HTR-8/SVneo (cell line): ENCODE results near the gene AGBL3.
"Not testable (repeated sequence)": the region's sequence is repeated elsewhere in the genome, so short reads cannot be mapped to it uniquely, and the experiment has no call there.

Experiments used
- DNase-seq: peaks from one replicate; pipeline ENCODE4 v3.0.0; 2011; ENCODE audit warnings: low spot score, mixed read lengths; ENCODE audit not compliant: insufficient read length
- FAIRE-seq: peaks from 2 replicates; lab custom pipeline; 2011; peaks lifted over from hg19 to GRCh38; lab: Jason Lieb, UNC

AGBL3 gene

DNA sequence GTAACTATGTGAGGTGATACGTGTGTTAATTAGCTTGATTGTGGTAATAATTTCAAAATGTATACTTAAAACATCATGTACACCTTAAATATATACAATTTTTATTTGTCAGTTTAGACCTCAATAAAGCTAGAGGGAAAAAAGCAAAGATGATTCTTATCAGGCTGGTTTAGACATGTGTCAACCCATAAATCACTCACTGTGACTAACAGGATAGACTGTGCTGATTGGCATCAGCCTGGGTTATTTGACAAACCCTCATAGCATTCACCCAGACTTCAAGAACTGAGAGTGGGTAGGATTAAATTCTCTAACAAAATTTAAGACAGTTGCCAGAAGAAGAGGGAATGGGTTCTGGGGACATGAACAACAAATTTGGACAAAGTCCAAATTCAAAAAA, 87.8 kb downstream of the AGBL3 start:
- DNase-seq, result no peak
- no peak for FAIRE-seq

DNA sequence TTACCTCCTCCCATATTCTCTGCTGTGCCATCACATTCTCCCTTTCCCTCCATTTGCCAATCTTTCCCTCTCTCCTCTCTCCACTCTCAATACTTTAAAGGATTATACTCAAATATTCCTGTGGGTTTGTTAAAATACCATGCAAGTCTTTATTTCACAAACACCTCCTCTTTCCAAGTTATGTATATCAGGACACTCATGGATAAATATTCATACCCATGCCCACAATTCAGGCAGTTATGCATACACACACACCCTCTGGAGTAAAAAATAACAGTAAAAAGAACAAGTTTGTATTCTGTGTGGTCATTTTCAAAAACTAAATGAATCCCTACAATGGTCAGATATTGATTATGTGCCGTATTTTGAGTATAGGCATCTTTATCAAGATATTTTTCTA, 88.2 kb downstream of the AGBL3 start:
- DNase-seq, result no peak
- no peak for FAIRE-seq

DNA sequence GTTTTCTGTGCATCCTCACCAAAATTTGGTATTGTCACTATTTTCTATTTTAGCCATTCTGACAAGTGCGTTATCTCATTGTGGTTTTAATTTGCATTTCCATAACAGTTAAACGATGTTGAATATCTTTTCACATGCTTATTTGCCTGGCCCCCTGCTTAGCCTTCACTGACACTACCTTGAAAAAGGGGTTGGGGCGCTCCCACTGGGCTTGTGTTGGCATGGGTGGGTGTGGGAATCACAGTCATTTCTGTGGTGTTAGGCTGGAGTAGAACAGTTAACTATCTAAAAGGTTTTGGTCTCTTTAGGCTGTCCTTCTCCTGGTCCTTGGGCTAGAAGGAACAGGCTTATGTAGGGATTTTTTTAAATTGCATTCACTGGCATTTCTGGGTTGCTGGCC, 89.4 kb downstream of the AGBL3 start:
- DNase-seq, result no peak
- FAIRE-seq, result no peak

DNA sequence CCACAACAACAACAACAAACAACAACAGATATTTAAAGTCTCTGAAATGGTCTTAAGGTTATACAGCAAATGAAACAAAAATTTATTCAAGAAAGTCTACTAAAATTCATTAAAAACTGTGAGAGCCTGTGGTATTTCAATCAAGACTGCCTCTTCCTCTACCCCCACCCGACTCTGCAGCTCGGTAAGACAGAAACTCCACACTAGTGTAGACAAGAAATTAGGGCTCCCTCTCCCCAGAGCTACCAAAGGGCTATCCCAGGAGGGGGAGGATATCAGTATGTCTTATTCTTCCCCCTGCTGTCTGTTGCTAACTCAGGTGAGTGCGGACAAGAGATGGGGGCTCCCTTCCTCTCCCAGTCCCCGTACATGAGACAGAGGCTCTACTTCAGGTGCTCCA, 90.6 kb downstream of the AGBL3 start:
- DNase-seq (no peak), FAIRE-seq (no peak)

DNA sequence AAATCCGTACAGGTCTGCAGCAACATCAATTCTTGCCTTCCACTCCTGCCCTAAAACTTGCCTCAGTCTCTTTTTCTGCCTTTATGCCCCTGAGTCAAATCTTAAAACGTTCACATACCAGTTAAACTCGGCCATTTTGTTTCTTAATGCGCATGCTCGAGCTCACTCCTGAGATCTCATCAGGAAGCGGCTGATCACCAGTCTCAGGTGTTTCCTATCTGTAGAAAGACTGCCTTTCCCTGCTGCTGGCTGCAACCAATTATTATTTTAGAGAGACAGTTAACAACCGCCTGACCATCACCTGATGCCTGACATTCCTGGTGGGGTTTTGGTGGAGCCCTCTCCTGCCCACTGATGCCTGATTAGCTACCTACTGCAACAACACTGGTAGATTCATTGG, 91.3 kb downstream of the AGBL3 start:
- FAIRE-seq (no peak), DNase-seq (no peak)

DNA sequence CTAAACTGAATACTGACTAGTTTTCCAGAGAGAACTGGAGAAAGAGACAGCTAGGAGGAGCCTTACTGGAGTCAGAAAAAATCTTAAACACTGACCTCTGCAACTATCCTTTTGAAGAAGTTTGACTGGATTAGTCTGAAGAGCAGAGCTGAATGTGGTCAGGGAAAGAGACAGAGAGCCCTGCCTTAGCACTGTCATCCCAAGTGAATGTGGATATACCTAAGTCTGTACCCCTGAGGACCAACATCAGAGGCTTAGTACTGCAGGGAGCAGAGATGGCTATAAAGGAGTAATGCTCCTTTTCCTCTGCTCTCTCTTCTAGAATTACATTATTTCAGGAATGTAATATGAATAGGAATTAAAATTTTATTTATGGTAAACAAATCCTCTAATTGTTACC, 91.7 kb downstream of the AGBL3 start:
- DNase-seq (no peak), FAIRE-seq (no peak)

DNA sequence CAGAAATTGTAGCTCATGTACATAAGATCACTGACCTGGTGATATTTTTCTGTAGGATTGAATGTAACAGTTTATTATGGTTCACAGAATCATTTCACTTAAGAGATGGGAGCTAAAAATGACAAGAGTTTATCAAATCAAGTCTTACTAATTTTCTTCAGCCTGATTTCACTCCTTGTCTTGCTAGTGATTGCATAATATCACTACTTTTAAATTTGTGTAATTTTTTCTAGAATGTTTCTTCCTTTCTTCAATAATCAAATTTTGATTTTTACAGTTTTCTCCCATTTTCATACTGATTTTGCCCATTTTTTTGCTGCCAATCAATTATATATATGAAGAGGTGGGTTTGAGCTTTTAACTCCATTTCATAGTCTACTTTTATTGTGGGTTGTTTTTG, 92.8 kb downstream of the AGBL3 start:
- no peak for DNase-seq
- no peak for FAIRE-seq

DNA sequence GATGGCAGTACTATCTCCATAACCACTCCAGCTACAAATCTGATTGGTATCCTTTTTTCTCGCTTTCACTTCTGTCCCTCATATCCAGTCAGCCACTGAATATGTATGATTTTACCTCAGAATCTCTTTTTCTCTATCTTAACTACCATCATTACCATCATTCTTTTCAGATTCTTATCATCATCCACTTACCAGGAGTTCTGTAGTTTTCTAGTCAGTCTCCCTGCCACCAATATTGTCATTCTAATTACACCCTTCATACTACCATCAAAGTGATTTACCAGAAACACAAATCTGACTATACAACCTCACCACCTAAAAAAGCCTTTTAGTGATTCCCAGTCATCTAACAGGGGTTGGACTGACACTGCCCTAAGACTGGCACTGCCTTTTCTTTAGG, 96.7 kb downstream of the AGBL3 start:
- no peak for FAIRE-seq
- no peak for DNase-seq

DNA sequence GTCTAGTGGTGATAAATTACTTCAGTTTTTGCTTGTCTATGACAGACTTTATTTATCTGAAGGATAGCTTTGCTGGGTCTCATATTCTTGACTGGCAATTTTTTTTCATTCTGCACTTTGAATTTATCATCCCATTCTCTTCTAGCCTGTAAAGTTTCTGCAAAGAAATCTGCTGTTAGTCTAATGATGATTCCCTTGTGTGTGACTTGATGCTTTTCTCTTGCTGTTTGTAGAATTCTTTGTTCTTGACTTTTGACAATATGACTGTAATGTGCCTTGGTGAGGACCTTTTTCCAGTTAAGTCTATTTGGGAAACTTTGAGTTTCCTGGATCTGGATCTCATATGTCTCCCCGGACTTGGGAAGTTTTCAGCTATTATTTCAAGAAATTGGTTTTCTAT, 102.3 kb downstream of the AGBL3 start:
- FAIRE-seq (no peak), DNase-seq (no peak)

DNA sequence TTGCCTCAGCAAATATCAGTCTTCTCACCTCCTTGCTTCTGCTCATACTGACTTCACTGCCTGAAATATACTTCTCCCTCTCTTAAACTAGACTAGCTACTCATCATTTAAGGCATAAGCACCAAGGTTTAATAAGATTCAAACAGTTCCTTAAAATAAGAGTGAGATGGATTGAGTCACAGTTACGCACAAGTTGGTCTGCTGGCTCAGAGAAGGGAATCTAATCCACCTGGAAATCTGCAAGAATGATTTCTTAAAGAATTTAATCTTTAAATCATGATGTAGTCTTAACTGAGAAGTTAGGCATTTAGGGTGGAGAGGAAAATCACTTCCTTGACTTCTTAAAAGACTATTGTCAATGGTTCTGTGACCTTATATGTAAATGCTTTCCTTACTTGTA, 105.4 kb downstream of the AGBL3 start:
- FAIRE-seq (no peak), DNase-seq (no peak)

DNA sequence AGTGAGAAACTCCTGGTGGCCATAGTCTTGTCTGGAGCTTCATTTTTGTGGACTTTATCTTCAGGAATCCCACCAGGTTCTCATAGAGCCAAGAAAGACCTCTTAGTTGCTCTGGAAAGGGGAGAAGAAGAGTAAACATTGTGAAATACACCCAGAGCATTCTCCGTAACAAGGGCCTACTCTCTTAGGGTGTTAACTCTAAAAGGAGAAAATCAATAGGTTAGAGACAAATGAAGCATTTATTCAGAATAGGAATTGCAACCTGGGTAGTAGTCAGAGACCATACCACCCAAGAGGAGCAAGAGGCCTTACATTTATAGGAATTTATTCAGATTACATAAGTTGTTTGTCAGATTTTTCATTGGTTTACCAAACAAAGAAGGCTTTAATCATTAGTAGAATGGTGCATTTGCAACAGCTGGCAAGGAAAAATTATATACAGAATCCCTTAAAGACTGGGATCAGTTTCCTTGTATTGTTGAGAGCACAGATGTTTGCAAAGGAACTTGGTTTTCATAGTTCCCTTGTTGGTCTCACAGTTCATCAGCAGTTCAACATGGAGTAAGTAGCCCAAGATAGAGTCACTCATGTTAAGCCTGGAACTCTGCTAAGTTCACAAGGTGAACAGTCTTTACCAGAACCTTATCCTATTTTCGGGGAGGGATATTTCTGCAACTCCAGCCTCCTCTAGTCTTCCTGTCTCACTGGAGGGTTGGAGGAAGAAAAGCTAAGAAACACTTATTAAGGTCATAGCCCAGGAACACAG, 108.3 kb downstream of the AGBL3 start:
- DNase-seq (no peak), FAIRE-seq (no peak)

DNA sequence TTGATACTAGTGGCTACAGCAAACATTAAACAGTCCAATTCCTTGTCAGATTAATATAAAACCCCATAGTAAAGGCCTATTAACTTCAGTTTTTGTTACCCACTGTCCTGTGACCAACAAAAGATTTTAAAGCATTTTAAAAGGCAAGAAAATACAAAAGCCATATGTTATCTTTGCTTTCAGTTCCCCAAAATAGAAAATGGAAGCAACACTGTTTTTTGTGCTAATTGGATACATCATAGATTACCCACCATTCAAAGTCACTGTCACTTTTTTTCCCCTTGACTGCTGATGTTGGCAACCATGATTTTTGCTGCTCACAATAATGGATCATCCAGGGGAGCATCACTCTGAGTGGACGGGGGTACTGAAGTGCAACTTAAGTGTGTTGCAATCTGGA, 109.1 kb downstream of the AGBL3 start:
- FAIRE-seq (no peak), DNase-seq (no peak)

DNA sequence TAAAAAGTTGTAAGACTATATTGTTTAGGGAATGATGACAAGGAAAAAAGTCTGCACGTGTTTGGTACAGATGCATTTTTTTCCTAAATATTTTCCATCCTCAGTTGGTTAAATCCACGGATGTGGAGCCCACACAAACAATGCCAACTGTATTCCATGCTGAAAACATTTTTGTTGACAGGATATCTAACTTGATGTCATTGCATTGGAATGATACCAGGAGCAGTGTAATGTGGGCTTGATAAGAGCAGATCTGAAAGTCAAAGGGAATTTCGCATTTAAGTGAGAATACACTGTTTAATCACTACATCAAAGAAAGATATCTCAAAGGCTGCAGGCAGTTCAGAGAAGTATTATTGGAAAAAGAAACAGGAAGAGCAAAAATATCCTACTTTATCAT, 112.1 kb downstream of the AGBL3 start:
- DNase-seq (no peak), FAIRE-seq (no peak)

DNA sequence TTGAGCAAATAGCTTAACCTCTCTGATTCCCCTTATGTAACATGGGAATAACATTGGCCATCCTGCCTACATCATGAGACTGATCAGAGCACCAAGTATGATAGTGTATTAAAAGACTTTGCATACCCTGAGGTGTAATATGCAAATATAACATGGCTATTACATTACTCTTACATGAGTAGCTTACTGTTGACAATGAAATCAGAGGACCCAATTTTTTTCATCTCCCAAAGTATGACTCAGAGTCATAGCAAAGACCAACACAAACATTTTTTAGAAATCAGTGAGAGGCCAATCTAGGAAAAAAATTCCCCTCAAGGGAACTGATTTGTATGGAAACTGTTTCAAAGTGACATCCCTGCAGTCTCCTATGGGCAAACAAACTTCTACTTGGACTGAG, 114.5 kb downstream of the AGBL3 start:
- FAIRE-seq, result no peak
- no peak for DNase-seq

DNA sequence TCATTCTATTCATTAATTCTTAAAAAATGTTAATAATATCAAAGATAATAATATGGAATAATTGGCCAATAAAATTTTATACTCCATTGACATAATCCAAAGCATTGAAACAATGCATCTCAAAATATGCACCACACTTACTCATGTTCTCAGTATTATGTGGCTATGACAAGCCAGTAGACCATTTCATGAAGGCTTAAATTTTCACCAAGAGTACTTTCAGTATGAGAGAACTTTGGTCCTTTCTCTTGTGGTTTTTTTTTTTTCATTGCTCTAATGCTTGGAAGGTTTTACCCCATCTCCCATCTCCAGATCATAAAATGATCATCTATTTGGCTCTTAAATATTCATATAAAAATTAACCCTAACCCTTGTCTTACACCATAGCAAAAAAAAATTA, 116.1 kb downstream of the AGBL3 start:
- DNase-seq, result no peak
- FAIRE-seq, result no peak

DNA sequence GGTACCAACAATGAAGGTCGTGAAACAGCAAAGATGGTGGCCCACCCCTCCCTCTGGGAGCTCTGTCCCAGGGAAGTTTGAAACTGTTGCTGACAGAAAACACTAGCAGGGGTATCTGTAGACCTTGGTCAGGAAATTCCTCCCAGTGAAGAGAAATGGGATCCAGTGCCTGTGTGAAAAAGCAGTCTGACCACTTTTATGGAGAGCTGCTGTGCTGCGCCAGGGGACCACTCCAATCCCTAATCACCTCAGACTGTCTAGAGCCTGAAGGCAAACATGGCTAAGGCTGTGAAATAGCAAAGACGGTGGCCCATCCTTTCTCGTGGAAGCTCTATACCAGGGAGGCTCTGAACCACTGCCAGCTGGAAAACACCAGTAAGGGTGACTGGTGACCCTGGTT, 123.3 kb downstream of the AGBL3 start:
- no peak for DNase-seq
- FAIRE-seq, result no peak

DNA sequence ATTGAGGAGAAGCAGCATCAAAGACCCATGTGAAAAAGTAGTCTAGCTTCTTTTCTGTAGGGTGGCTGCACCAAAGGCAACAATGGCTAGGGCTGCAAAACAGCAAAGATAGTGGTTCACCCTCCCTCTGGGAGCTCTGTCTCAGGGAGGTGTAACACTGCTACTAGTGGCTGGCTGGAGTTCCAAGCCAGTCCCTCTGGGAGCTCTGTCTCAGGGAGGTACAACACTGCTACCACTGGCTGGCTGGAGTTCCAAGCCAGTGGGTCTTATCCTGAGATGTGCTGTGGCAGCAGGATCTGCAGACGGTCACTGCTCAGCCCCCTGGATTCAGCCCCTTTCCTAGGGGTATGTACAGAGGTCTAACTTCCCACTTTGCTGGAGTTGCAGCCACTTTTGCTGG, 123.7 kb downstream of the AGBL3 start:
- no peak for DNase-seq
- no peak for FAIRE-seq

DNA sequence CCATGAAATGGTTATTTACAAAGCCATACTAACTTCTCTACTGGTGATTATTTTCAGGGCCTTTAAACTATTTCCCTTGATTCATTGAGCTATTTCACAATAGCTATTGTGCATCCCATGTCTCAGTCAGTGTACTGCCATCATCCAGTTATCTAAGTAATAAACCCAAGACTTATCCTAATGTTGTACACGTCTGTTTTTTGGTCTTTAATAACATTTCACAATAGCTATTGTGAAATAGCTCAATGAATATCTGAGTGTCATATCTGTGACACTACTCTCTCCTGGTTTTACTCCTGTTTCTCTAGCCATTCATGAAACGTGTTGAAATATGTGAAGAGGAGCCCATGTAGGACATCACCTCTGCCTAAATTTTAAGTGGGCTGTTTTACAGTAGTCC, 125.1 kb downstream of the AGBL3 start:
- DNase-seq (no peak), FAIRE-seq (no peak)

DNA sequence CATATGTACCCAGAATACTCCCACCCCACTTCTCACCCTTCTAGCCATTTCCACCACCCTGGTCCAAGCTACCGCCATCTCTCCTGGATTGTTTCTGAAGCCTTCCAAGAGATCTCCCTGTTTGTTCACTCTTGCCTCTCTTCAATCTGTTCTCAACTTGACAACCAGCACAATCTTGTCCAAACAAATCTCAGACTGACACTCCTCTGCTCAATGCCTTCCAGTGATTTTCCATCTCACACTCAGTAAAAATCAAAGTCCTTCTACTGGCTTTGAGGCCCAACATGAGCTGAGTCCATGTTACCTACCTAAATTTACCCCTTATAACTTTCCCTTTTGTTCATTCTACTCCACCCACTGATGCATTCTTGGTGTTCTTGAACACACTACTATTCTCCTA, 128.3 kb downstream of the AGBL3 start:
- FAIRE-seq, result no peak
- DNase-seq, result no peak

DNA sequence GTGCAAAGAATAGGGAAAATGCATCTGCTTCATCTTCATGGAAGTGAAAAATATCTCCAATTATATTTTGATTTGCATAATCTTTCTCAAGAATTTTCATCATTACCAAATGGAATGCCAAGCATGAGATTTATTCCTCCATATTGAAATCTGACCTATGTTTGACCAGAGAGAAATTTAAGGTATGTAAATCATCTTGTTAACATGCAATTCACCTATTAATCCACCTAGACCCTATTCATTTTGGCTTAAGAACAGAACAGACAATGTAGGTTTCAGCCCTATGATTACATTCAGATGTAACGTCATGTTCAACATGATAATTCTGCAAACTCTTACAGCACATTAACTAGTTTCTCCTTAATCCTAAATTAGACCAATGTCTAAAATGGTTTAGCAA, 130.8 kb downstream of the AGBL3 start:
- FAIRE-seq, result no peak
- DNase-seq, result no peak

DNA sequence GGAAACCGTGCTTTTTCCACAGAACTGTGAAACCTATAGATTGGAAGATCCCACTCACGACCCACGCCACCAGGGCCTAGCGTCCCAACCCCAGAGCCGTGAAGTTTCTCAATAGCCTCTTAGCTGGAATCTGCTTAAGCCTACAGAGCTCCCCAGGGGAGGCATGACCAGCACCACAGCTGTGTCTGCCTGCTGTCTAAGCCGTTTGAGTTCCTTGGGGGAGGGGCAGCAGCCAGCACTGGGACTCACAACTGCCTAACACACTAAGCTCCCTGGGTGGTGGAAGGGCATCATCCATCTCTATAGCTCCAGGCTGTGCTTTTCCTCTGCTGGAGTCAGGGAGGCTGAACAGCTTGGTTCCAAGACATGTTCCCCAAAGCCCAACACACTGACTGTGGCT, 135.6 kb downstream of the AGBL3 start:
- FAIRE-seq, result no peak
- no peak for DNase-seq

DNA sequence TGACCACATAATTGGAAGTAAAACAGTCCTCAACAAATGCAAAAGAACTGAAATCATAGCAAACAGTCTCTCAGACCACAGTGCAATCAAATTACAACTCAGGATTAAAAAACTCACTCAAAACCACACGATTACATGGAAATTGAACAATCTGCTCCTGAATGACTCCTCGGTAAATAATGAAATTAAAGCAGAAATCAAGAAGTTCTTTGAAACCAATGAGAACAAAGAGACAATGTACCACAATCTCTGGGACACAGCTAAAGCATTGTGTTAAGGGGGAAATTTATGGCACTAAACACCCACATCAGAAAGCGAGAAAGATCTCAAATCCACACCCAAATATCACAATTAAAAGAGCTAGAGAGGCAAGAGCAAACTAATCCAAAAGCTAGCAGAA, 138.3 kb downstream of the AGBL3 start:
- FAIRE-seq, DNase-seq: not testable (repeated sequence)

DNA sequence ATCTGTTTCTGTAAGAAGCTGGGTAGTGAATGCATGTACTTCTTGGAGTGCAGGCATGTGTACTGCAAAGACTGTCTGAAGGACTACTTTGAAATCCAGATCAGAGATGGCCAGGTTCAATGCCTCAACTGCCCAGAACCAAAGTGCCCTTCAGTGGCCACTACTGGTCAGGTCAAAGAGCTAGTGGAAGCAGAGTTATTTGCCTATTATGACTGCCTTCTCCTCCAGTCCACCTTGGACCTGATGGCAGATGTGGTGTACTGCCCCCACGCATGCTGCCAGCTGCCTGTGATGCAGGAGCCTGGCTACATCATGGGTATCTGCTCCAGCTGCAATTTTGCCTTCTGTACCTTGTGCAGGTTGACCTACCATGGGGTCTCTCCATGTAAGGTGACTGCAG, 142.6 kb downstream of the AGBL3 start:
- FAIRE-seq (no peak), DNase-seq (no peak)
